HG03060 (cell line): Measurements from ENCODE around the gene RPS26.
"Not testable (repeated sequence)": the region's sequence is repeated elsewhere in the genome, so short reads cannot be mapped to it uniquely, and the experiment has no call there.

Experiments used
- ATAC-seq: cut with Tn5 transposase; IDR thresholded peaks from one replicate; pipeline ENCODE4 v1.9.1; 2021; ENCODE audit warnings: low read depth, moderate number of reproducible peaks; ENCODE audit not compliant: unreplicated experiment

Gene RPS26

GRCh38 chr12:56041552-56042429 lies at the start of gene RPS26:
Gene RPS26 (plus strand): TSS chr12:56041918. CDS start chr12:56042167, 249 bp downstream.
- ATAC-seq: peak; percentile 88

- ATAC-seq: no peak
Measured at GRCh38 chr12:55993230-55993853, 48.4 kb upstream of the RPS26 start.

GRCh38 chr12:55995366-55995765 lies 46.4 kb upstream of the RPS26 start:
- no peak for ATAC-seq

GRCh38 chr12:55996201-55996714 lies 45.5 kb upstream of the RPS26 start:
- ATAC-seq: no peak

GRCh38 chr12:55996715-55997534 lies 44.8 kb upstream of the RPS26 start, which contains the start of gene SUOX:
Gene SUOX (plus strand): TSS chr12:55997276. CDS start chr12:56002222, 4,946 bp downstream.
- ATAC-seq: peak; percentile 94

GRCh38 chr12:55997535-55997859 lies 44.2 kb upstream of the RPS26 start:
- ATAC-seq: no peak

- ATAC-seq: not testable (repeated sequence)
Measured at GRCh38 chr12:55999522-55999921, 42.2 kb upstream of the RPS26 start.

GRCh38 chr12:55999999-56000540 lies 41.6 kb upstream of the RPS26 start:
- not testable (repeated sequence) for ATAC-seq

GRCh38 chr12:56001487-56002100 lies 40.1 kb upstream of the RPS26 start:
- ATAC-seq: no peak

- ATAC-seq: not testable (repeated sequence)
Measured at GRCh38 chr12:56003376-56003775, 38.3 kb upstream of the RPS26 start.

GRCh38 chr12:56004211-56004610 lies 37.5 kb upstream of the RPS26 start:
- no peak for ATAC-seq

GRCh38 chr12:56007564-56008559 lies 33.9 kb upstream of the RPS26 start:
- no peak for ATAC-seq

- no peak for ATAC-seq
Measured at GRCh38 chr12:56010111-56010570, 31.6 kb upstream of the RPS26 start.

GRCh38 chr12:56011509-56012090 lies 30.1 kb upstream of the RPS26 start:
- no peak for ATAC-seq

GRCh38 chr12:56013482-56013881 lies 28.2 kb upstream of the RPS26 start:
- ATAC-seq: no peak

- ATAC-seq: no peak
Measured at GRCh38 chr12:56014205-56014604, 27.5 kb upstream of the RPS26 start.

- no peak for ATAC-seq
Measured at GRCh38 chr12:56017181-56017580, 24.5 kb upstream of the RPS26 start.

- no peak for ATAC-seq
Measured at GRCh38 chr12:56018356-56018755, 23.4 kb upstream of the RPS26 start.
